ENCODE results near the gene ATRNL1.
"Not testable (repeated sequence)": the region's sequence is repeated elsewhere in the genome, so short reads cannot be mapped to it uniquely, and the experiment has no call there.

The ATRNL1 gene

DNA sequence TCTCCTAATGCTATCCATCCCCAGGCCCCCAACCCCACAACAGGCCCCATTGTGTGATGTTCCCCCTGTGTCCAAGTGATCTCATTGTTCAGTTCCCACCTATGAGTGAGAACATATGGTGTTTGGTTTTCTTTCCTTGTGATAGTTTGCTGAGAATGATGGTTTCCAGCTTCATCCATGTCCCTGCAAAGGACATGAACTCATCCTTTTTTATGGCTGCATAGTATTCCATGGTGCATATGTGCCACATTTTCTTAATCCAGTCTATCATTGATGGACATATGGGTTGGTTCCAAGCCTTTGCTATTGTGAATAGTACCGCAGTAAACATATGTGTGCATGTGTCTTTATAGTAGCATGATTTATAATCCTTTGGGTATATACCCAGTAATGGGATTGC lies 160.6 kb downstream of the ATRNL1 start:
- not testable (repeated sequence) for H2AFZ ChIP-seq (ENCODE audit: low read length); H3K14ac ChIP-seq (ENCODE audit: low read length); H2BK120ac ChIP-seq (ENCODE audit: low read depth, low read length); H4K8ac ChIP-seq (ENCODE audit: low read depth, low read length); H3K4ac ChIP-seq (ENCODE audit: low read length); H3K9ac ChIP-seq (ENCODE audit: low read depth, low read length, poor library complexity); H3K27ac ChIP-seq (replicated peaks; ENCODE audit: low read length); H3K23ac ChIP-seq (ENCODE audit: low read depth, low read length, poor library complexity); H3K27me3 ChIP-seq (ENCODE audit: control insufficient read depth in 3 of 3, insufficient read depth in 3 of 3, low read depth in 1 of 3, low read length in 3 of 3); H3K4me3 ChIP-seq (ENCODE audit: low read length in 2 of 2); H2AK5ac ChIP-seq (ENCODE audit: low read depth, low read length); H2BK12ac ChIP-seq (ENCODE audit: low read length); H3K36me3 ChIP-seq (replicated peaks in 1 of 2; ENCODE audit: control insufficient read depth in 2 of 2, insufficient read depth in 2 of 2, low read length in 2 of 2); H2BK5ac ChIP-seq (ENCODE audit: low read length); DNase-seq (ENCODE audit: low spot score); H3K18ac ChIP-seq (ENCODE audit: low read length); H2BK15ac ChIP-seq (ENCODE audit: low read length); H3K4me1 ChIP-seq (ENCODE audit: control insufficient read depth in 2 of 2, insufficient read depth in 1 of 2, low read depth in 1 of 2, low read length in 2 of 2); H4K91ac ChIP-seq (ENCODE audit: low read depth, low read length, poor library complexity); H3K9me3 ChIP-seq (replicated peaks in 1 of 2; ENCODE audit: control insufficient read depth in 2 of 2, insufficient read depth in 1 of 2, low read depth in 1 of 2, low read length in 2 of 2); H3K4me2 ChIP-seq (ENCODE audit: insufficient read depth, low read length, poor library complexity, severe bottlenecking); H3K79me1 ChIP-seq (ENCODE audit: low read depth, low read length)
- WGBS, 2 donors (ENCODE audit: extremely low coverage in 2 of 2, insufficient read length in 2 of 2, insufficient replicate concordance in 1 of 2), result no CpG with 5 or more reads among the region's 1 CpG

DNA sequence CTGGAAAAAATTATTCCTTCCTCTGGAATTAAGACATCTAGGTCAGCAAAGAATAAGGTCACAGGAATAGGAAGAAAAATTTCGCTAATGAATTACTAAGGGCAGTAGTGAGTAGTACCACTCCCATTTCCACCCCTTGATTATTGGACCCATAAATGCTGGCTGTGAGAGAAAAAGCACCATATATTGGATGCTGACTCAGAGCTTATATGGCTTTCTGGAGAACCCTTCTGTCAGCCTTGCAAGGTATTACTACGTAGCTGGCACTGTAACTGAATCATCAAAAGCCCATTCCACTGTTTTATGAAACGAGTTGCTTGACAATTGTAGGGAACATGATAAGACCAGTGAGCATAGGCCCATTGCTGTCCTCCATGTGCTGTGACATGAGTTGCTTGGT lies 179.3 kb downstream of the ATRNL1 start:
- Histone ChIP-seq H2BK12ac (ENCODE audit: low read length) (no peak overlapping the region), H3K4me3 (ENCODE audit: low read length in 2 of 2) (no peak overlapping the region), H3K4me1 (ENCODE audit: control insufficient read depth in 2 of 2, insufficient read depth in 1 of 2, low read depth in 1 of 2, low read length in 2 of 2) (no peaks in the 10 kb centered on the region), H3K9me3 (replicated peaks in 1 of 2; ENCODE audit: control insufficient read depth in 2 of 2, insufficient read depth in 1 of 2, low read depth in 1 of 2, low read length in 2 of 2) (peaks cover 0 to 2% of the 10 kb centered on the region in 2 donors), H2BK15ac (ENCODE audit: low read length) (no peak overlapping the region), H3K9ac (ENCODE audit: low read depth, low read length, poor library complexity) (no peak overlapping the region), H3K79me1 (ENCODE audit: low read depth, low read length) (no peaks in the 10 kb centered on the region), H3K14ac (ENCODE audit: low read length) (no peak overlapping the region), H3K18ac (ENCODE audit: low read length) (no peak overlapping the region), H2BK5ac (ENCODE audit: low read length) (no peak overlapping the region), H3K4ac (ENCODE audit: low read length) (no peak overlapping the region), H3K23ac (ENCODE audit: low read depth, low read length, poor library complexity) (no peak overlapping the region), H3K27me3 (ENCODE audit: control insufficient read depth in 3 of 3, insufficient read depth in 3 of 3, low read depth in 1 of 3, low read length in 3 of 3) (no peaks in the 10 kb centered on the region), H3K4me2 (ENCODE audit: insufficient read depth, low read length, poor library complexity, severe bottlenecking) (no peak overlapping the region), H3K27ac (replicated peaks; ENCODE audit: low read length) (no peak overlapping the region), H2AFZ (ENCODE audit: low read length) (no peak overlapping the region), H4K8ac (ENCODE audit: low read depth, low read length) (no peak overlapping the region), H3K36me3 (replicated peaks in 1 of 2; ENCODE audit: control insufficient read depth in 2 of 2, insufficient read depth in 2 of 2, low read length in 2 of 2) (no peaks in the 10 kb centered on the region), H4K91ac (ENCODE audit: low read depth, low read length, poor library complexity) (no peak overlapping the region), H2BK120ac (ENCODE audit: low read depth, low read length) (no peak overlapping the region), H2AK5ac (ENCODE audit: low read depth, low read length) (no peak overlapping the region)
- DNase-seq (ENCODE audit: low spot score), result no peak
- WGBS, 2 donors (ENCODE audit: extremely low coverage in 2 of 2, insufficient read length in 2 of 2, insufficient replicate concordance in 1 of 2), result no CpG with 5 or more reads among the region's 3 CpGs

DNA sequence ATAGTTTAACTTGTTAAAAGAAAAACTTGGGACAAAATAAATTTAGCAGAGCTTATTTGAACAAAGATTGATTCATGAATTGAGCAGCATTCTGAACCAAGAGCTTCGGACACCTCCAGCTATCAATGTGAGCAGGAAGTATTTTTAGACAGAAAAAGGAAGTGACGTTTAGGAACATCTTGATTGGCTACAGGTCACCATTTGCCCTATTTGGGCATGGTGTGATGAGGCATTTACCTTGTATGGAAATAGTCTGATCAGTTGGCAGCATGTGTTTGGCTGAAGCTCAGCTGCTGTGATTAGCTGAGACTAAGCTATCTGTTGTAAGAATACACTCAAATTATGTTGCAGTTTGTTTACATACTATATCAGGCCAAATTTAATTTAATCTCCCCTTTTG lies 185.1 kb downstream of the ATRNL1 start:
- Histone ChIP-seq H3K27me3 (ENCODE audit: control insufficient read depth in 3 of 3, insufficient read depth in 3 of 3, low read depth in 1 of 3, low read length in 3 of 3) (no peaks in the 10 kb centered on the region), H3K79me1 (ENCODE audit: low read depth, low read length) (no peaks in the 10 kb centered on the region), H3K9ac (ENCODE audit: low read depth, low read length, poor library complexity) (no peak overlapping the region), H3K36me3 (replicated peaks in 1 of 2; ENCODE audit: control insufficient read depth in 2 of 2, insufficient read depth in 2 of 2, low read length in 2 of 2) (no peaks in the 10 kb centered on the region), H3K4me1 (ENCODE audit: control insufficient read depth in 2 of 2, insufficient read depth in 1 of 2, low read depth in 1 of 2, low read length in 2 of 2) (no peaks in the 10 kb centered on the region), H4K8ac (ENCODE audit: low read depth, low read length) (no peak overlapping the region), H2AFZ (ENCODE audit: low read length) (no peak overlapping the region), H3K27ac (replicated peaks; ENCODE audit: low read length) (no peak overlapping the region), H3K4ac (ENCODE audit: low read length) (no peak overlapping the region), H3K4me2 (ENCODE audit: insufficient read depth, low read length, poor library complexity, severe bottlenecking) (no peak overlapping the region), H2AK5ac (ENCODE audit: low read depth, low read length) (no peak overlapping the region), H3K18ac (ENCODE audit: low read length) (no peak overlapping the region), H3K9me3 (replicated peaks in 1 of 2; ENCODE audit: control insufficient read depth in 2 of 2, insufficient read depth in 1 of 2, low read depth in 1 of 2, low read length in 2 of 2) (peaks cover 0 to 2% of the 10 kb centered on the region in 2 donors), H2BK15ac (ENCODE audit: low read length) (no peak overlapping the region), H3K4me3 (ENCODE audit: low read length in 2 of 2) (no peak overlapping the region), H3K14ac (ENCODE audit: low read length) (no peak overlapping the region), H2BK5ac (ENCODE audit: low read length) (no peak overlapping the region), H4K91ac (ENCODE audit: low read depth, low read length, poor library complexity) (no peak overlapping the region), H2BK120ac (ENCODE audit: low read depth, low read length) (no peak overlapping the region), H2BK12ac (ENCODE audit: low read length) (no peak overlapping the region), H3K23ac (ENCODE audit: low read depth, low read length, poor library complexity) (no peak overlapping the region)
- no peak for DNase-seq (ENCODE audit: low spot score)
- WGBS, 2 donors (ENCODE audit: extremely low coverage in 2 of 2, insufficient read length in 2 of 2, insufficient replicate concordance in 1 of 2), result no CpG with 5 or more reads among the region's 2 CpGs

DNA sequence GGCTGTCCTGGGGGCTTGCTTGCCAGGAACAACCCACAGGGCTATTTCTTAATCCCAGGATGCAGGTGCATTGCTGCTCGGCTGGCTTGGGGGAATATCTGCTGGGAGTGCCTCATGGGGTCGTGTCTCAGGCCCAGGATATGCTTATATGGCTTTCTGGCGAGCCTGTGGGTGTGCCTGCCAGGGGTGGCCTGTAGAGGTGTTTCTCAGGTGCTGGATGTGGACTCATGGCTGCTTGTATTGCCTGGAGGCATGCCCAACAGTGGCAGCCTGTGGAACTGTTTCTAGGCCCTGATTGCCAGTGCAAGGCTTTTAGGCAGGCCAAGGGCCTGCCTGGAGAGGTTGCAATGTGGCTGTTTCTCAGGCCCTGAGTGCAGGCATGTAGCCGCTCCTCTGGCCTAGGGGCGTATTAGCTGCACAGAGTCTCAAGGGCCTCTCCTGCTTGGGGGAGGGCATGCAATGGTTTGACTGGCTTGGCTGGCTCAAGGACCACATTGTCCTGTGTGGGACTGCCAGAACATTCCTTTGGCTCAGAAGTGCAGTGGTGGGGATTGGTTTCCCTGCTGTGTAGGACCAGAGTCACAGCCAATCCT lies 202.1 kb downstream of the ATRNL1 start:
- H3K9me3 ChIP-seq (replicated peaks in 1 of 2; ENCODE audit: control insufficient read depth in 2 of 2, insufficient read depth in 1 of 2, low read depth in 1 of 2, low read length in 2 of 2), result no peaks in the 10 kb centered on the region
- H4K91ac ChIP-seq (ENCODE audit: low read depth, low read length, poor library complexity), result no peak overlapping the region
- H3K27ac ChIP-seq (replicated peaks; ENCODE audit: low read length), result no peak overlapping the region
- H3K4me2 ChIP-seq (ENCODE audit: insufficient read depth, low read length, poor library complexity, severe bottlenecking), result no peak overlapping the region
- no peak overlapping the region for H3K14ac ChIP-seq (ENCODE audit: low read length)
- no peak overlapping the region for H2BK15ac ChIP-seq (ENCODE audit: low read length)
- no peaks in the 10 kb centered on the region for H3K27me3 ChIP-seq (ENCODE audit: control insufficient read depth in 3 of 3, insufficient read depth in 3 of 3, low read depth in 1 of 3, low read length in 3 of 3)
- H4K8ac ChIP-seq (ENCODE audit: low read depth, low read length), result no peak overlapping the region
- H3K79me1 ChIP-seq (ENCODE audit: low read depth, low read length), result no peaks in the 10 kb centered on the region
- WGBS, 2 donors (ENCODE audit: extremely low coverage in 2 of 2, insufficient read length in 2 of 2, insufficient replicate concordance in 1 of 2), result no CpG with 5 or more reads among the region's 5 CpGs
- H3K9ac ChIP-seq (ENCODE audit: low read depth, low read length, poor library complexity), result no peak overlapping the region
- no peak overlapping the region for H2AK5ac ChIP-seq (ENCODE audit: low read depth, low read length)
- H3K4ac ChIP-seq (ENCODE audit: low read length), result no peak overlapping the region
- H2BK5ac ChIP-seq (ENCODE audit: low read length), result no peak overlapping the region
- H3K23ac ChIP-seq (ENCODE audit: low read depth, low read length, poor library complexity), result no peak overlapping the region
- no peaks in the 10 kb centered on the region for H3K36me3 ChIP-seq (replicated peaks in 1 of 2; ENCODE audit: control insufficient read depth in 2 of 2, insufficient read depth in 2 of 2, low read length in 2 of 2)
- no peak overlapping the region for H2AFZ ChIP-seq (ENCODE audit: low read length)
- no peak overlapping the region for H2BK120ac ChIP-seq (ENCODE audit: low read depth, low read length)
- H3K4me1 ChIP-seq (ENCODE audit: control insufficient read depth in 2 of 2, insufficient read depth in 1 of 2, low read depth in 1 of 2, low read length in 2 of 2), result no peaks in the 10 kb centered on the region
- H2BK12ac ChIP-seq (ENCODE audit: low read length), result no peak overlapping the region
- no peak overlapping the region for H3K4me3 ChIP-seq (ENCODE audit: low read length in 2 of 2)
- no peak for DNase-seq (ENCODE audit: low spot score)
- H3K18ac ChIP-seq (ENCODE audit: low read length), result no peak overlapping the region

All from neuronal stem cell (in vitro differentiated cells).